Measurements from ENCODE around the gene INTS3. TPM values are rescaled to one million over a fixed set of nuclear protein-coding genes. Genes with fewer than 3 reads are reported as not detected.
"Not testable (repeated sequence)": the region's sequence is repeated elsewhere in the genome, so short reads cannot be mapped to it uniquely, and the experiment has no call there.

INTS3 gene
- total RNA-seq, 1 donor from 2014 or later = 45.1 TPM

- Histone ChIP-seq H3K27ac (no peak overlapping the region), H3K4me3 (no peak overlapping the region), H3K27me3 (no peaks in the 10 kb centered on the region), H3K9me3 (ENCODE audit: low read depth) (no peaks in the 10 kb centered on the region), H4K20me1 (ENCODE audit: low read depth) (no peaks in the 10 kb centered on the region), H3F3A (ENCODE audit: low read depth) (peaks cover 9% of the 10 kb centered on the region), H3K4me1 (peaks cover 19% of the 10 kb centered on the region), H3K9ac (no peak overlapping the region), H3K79me2 (ENCODE audit: low read depth) (no peaks in the 10 kb centered on the region), H3K36me3 (no peaks in the 10 kb centered on the region), H3K4me2 (no peak overlapping the region), H2AFZ (replicated peaks) (no peak overlapping the region)
- no peak for DNase-seq (ENCODE audit: low spot score)
- TF ChIP-seq, protein P1, sequence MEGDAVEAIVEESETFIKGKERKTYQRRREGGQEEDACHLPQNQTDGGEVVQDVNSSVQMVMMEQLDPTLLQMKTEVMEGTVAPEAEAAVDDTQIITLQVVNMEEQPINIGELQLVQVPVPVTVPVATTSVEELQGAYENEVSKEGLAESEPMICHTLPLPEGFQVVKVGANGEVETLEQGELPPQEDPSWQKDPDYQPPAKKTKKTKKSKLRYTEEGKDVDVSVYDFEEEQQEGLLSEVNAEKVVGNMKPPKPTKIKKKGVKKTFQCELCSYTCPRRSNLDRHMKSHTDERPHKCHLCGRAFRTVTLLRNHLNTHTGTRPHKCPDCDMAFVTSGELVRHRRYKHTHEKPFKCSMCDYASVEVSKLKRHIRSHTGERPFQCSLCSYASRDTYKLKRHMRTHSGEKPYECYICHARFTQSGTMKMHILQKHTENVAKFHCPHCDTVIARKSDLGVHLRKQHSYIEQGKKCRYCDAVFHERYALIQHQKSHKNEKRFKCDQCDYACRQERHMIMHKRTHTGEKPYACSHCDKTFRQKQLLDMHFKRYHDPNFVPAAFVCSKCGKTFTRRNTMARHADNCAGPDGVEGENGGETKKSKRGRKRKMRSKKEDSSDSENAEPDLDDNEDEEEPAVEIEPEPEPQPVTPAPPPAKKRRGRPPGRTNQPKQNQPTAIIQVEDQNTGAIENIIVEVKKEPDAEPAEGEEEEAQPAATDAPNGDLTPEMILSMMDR (IDR thresholded peaks at IDR 0.05) = no peak
- TF ChIP-seq EZH2 (IDR thresholded peaks at IDR 0.05) (no peak), EZH2phosphoT487 (IDR thresholded peaks at IDR 0.05) (no peak)
- Mint-ChIP-seq H3K4me3 (no peak overlapping the region), H3K27me3 (ENCODE audit: insufficient read depth, low read depth) (peaks cover 2% of the 10 kb centered on the region), H3K36me3 (no peaks in the 10 kb centered on the region), H3K4me1 (peaks cover 17% of the 10 kb centered on the region), H3K9me3 (no peaks in the 10 kb centered on the region), H3K27ac (no peak overlapping the region)
Observed at GRCh38 chr1:153699768-153700167, 28.1 kb upstream of the INTS3 start.

GRCh38 chr1:153705484-153705883 lies 22.4 kb upstream of the INTS3 start:
- TF ChIP-seq, protein P1 (IDR thresholded peaks at IDR 0.05) = no peak
- TF ChIP-seq EZH2 (IDR thresholded peaks at IDR 0.05) (no peak), EZH2phosphoT487 (IDR thresholded peaks at IDR 0.05) (no peak)
- Histone ChIP-seq H2AFZ (replicated peaks) (no peak overlapping the region), H3K4me1 (no peaks in the 10 kb centered on the region), H3K36me3 (no peaks in the 10 kb centered on the region), H3K27ac (no peak overlapping the region), H3K4me2 (no peak overlapping the region), H3K9ac (no peak overlapping the region), H3K4me3 (no peak overlapping the region), H3F3A (ENCODE audit: low read depth) (peaks cover 3% of the 10 kb centered on the region), H3K9me3 (ENCODE audit: low read depth) (no peaks in the 10 kb centered on the region), H3K79me2 (ENCODE audit: low read depth) (no peaks in the 10 kb centered on the region), H4K20me1 (ENCODE audit: low read depth) (no peaks in the 10 kb centered on the region), H3K27me3 (no peaks in the 10 kb centered on the region)
- Mint-ChIP-seq H3K9me3 (no peaks in the 10 kb centered on the region), H3K4me1 (no peaks in the 10 kb centered on the region), H3K4me3 (no peak overlapping the region), H3K27me3 (ENCODE audit: insufficient read depth, low read depth) (no peaks in the 10 kb centered on the region), H3K27ac (no peak overlapping the region), H3K36me3 (no peaks in the 10 kb centered on the region)
- DNase-seq (ENCODE audit: low spot score) = no peak

DNA sequence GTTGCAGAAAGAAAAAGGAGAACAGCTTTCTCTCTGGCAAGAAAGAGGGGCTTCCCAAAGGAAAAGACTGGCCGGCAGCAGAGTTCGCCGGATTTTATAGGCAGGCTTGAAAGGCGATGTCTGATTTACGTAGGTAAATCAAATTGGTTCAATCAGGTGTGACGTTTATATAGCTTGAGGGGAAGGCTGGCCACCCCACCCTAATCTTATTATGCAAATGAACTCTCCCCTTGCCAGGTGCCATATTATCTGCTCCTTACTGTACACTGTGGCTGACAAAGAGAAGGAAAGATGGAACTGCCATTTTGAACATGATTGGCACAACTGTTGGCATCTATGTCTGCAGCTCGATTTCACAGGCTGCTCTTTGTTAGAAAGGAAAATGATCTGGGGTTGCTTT lies 16.8 kb upstream of the INTS3 start:
- H3K4me2 ChIP-seq = no peak overlapping the region
- H2AFZ ChIP-seq (replicated peaks) = peak overlapping the region; percentile 57
- H3K79me2 ChIP-seq (ENCODE audit: low read depth) = no peaks in the 10 kb centered on the region
- no peaks in the 10 kb centered on the region for H3K27me3 ChIP-seq
- H3K27ac Mint-ChIP-seq = no peak overlapping the region
- no peak overlapping the region for H3K4me3 ChIP-seq
- H3K9ac ChIP-seq = no peak overlapping the region
- no peaks in the 10 kb centered on the region for H3K4me1 Mint-ChIP-seq
- no peaks in the 10 kb centered on the region for H4K20me1 ChIP-seq (ENCODE audit: low read depth)
- H3K9me3 ChIP-seq (ENCODE audit: low read depth) = no peaks in the 10 kb centered on the region
- H3K36me3 Mint-ChIP-seq = no peaks in the 10 kb centered on the region
- peaks cover 5% of the 10 kb centered on the region for H3F3A ChIP-seq (ENCODE audit: low read depth)
- TF ChIP-seq EZH2 (IDR thresholded peaks at IDR 0.05) (no peak), EZH2phosphoT487 (IDR thresholded peaks at IDR 0.05) (no peak)
- TF ChIP-seq, protein P1 (IDR thresholded peaks at IDR 0.05) = no peak
- peaks cover 3% of the 10 kb centered on the region for H3K27me3 Mint-ChIP-seq (ENCODE audit: insufficient read depth, low read depth)
- no peak overlapping the region for H3K27ac ChIP-seq
- no peak overlapping the region for H3K4me3 Mint-ChIP-seq
- H3K9me3 Mint-ChIP-seq = no peaks in the 10 kb centered on the region
- H3K4me1 ChIP-seq = no peaks in the 10 kb centered on the region
- DNase-seq (ENCODE audit: low spot score) = no peak
- H3K36me3 ChIP-seq = no peaks in the 10 kb centered on the region

DNA sequence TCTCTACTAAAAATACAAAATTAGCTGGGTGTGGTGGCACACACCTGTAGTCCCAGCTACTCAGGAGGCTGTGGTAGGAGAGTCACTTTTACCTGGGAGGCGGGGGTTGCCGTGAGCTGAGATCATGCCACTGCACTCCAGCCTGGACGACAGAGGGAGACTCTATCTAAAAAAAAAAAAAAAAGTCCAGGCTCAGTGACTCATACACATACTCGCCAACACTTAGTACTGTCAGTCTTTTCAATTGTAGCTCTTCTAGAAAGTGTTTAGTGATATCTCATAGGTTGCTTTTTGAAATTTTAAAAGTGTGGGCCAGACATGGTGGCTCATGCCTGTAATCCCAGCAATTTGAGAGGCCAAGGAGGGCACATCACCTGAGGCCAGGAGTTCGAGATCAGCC lies 11.6 kb upstream of the INTS3 start:
- H3K9me3 Mint-ChIP-seq = not testable (repeated sequence)

More for the DNA sequence above, 11.6 kb upstream of the INTS3 start:
- not testable (repeated sequence) for H3K4me1 ChIP-seq; H3K4me2 ChIP-seq; H3K4me3 Mint-ChIP-seq; H3K79me2 ChIP-seq (ENCODE audit: low read depth); H2AFZ ChIP-seq (replicated peaks); H3K27me3 Mint-ChIP-seq (ENCODE audit: insufficient read depth, low read depth); H3K36me3 Mint-ChIP-seq; H3K4me3 ChIP-seq; H4K20me1 ChIP-seq (ENCODE audit: low read depth); DNase-seq (ENCODE audit: low spot score); H3K27ac Mint-ChIP-seq; H3K9me3 ChIP-seq (ENCODE audit: low read depth); H3F3A ChIP-seq (ENCODE audit: low read depth); H3K27me3 ChIP-seq; H3K9ac ChIP-seq; H3K27ac ChIP-seq; H3K36me3 ChIP-seq; H3K4me1 Mint-ChIP-seq

Data from neural progenitor cell (in vitro differentiated cells).